HG02885 (cell line): ENCODE data around the gene RSAD2.

Experiments
- ATAC-seq: cut with Tn5 transposase; IDR thresholded peaks from one replicate; pipeline ENCODE4 v1.9.1; 2021; ENCODE audit warnings: mild to moderate bottlenecking; ENCODE audit not compliant: unreplicated experiment, poor library complexity

Gene RSAD2

DNA sequence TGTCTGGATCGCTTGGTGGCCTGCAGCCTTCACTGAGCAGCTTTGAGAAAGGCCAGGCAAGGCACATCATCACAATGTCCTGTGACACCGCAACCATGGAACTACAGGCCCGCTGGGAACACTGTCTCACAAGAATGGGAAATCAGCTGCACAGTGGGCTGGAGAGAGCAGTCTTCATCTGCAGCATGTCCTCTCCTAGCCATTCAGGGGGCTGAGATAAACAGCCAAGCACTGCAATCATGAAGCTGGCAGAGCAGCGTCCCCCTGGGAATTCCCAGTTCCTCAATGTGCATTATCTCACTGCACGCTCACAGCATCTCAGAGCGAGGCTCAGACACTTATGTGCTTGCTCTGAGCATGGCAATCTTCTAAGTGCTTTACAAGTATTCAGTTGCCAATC lies 13.8 kb upstream of the RSAD2 start:
- ATAC-seq, result no peak

DNA sequence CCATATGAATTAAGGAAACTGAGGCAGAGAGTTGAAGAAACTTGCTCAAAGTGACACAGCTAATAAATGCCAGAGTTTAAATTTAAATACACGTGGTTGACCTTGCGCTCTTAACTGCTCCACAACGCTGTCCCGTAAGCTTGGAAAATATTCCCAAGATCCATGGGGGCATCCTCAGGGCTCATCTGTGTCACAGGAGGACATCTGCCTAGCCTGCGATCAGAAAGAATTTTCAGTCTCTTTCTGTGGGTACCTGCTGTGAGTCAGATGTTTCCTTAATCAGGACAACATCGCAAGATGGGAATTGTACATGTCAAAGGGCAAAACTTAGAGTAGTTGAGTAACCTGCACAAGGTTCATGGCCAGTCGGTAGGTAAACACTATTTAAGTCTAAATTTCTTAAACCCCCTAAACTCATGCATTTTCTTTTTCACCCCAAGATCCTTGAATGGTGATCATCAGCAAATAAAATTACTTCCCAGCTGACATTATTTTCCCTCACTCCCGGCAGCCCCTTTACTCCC lies 13.3 kb upstream of the RSAD2 start:
- ATAC-seq, result no peak

DNA sequence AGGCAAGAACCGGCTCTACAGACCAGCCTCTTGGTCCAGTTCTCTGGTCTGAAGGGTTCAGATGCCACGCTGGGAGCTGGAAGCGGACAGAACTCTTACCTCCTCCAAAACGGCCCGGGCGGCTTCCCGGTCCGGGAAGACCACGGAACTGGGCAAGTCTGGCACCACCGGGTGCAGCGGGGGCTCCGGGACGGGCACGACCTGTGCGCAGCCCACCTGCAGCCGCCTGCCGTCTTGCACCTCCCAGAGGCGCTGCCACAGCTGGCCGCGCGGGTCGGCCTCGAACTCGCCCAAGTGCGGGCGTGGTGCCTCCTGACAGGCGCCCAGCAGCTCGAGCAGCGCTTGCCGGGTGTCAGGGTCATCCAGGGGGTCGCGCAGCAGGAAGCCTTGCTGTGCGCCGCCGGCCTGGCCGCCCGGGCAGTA lies 12.6 kb upstream of the RSAD2 start:
- peak; percentile 22 for ATAC-seq

DNA sequence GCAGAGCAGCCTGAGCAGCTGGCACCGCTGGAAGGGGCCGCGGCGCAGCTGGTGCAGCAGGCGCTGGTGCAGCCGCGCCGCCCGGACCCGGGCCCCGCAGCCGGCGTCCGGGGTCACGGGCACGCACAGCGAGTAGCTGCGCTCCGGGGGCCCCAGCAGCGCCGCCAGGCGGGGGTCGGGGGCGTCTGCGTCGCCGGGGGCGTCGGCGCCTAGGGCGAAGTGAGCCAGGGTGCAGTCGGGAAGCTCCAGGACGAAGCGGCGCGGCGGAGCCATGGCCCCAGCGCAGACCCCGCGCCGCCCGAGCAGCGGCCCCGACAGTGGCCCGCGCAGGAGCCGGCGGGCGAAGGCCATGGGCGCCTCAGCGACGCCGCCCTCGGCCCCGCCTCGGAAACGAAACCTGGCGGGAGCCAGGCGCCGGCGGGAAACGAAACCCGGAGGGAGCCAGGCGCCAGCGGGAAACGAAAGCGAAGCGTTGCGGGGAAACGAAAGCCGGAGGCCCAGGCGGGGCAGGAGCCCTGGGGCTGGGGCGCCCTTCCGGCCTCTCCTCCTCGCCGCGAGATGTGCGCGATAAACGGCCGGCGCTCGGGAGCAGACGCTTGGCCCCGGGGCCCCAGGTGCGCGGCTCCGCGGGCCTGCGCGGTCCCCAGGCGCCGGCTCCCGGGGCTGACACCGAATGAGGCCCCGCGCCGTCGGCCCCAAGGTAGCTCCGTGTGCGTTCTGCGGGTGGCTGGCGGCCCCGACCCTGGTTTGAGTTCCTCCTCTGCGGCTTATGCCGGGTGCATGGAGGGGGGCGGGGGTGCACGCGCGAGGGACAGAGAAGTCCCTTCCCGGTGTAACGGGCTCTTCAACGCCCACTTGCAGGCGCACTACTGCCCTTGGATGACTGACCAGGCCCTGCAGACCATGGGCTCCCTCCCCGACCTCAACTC lies 12.0 kb upstream of the RSAD2 start, which contains the start of gene CMPK2:
TSS of gene CMPK2 (minus strand) at position 562 of the 929 bp plus-strand sequence. CDS start at position 351, 211 bp downstream.
- peak; percentile 77 for ATAC-seq

DNA sequence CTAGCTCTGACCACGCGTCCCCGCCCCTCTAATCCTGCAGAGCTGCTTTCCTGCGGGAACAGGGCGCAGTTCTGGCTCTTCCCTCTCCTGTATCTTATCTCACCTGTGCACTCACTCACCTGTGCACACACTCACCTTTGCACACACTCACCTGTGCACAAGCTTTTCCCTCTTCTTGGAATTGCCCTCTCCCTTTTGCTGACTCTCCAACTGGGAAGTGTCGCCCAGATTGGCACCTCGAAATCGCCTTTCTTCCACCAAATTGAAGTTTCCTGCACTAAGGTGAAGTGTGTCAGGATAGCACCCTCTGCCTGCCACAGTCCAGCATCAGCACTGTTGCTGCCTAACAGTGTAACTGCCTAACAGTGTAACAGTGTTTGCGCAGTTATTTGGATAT lies 11.3 kb upstream of the RSAD2 start:
- peak; percentile 35 for ATAC-seq

DNA sequence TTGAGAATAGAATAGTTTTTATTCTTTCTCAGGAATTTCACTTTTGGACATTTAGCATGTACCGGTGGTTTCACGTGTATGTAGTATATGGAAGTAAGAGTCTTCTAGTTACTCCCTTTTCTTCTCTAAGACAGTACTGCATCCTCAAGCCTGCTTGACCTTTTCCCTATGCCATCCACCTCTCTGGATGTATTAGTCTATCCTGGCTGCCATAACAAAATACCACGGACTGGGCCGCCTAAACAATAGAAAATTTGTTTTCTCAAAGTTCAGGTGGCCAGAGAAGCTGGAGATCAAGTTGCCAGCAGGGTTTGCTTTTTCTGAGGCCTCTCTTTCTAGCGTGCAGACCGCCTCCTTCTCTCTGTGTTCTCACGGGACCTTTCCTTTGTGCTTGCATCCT lies 10.6 kb upstream of the RSAD2 start:
- no peak for ATAC-seq

DNA sequence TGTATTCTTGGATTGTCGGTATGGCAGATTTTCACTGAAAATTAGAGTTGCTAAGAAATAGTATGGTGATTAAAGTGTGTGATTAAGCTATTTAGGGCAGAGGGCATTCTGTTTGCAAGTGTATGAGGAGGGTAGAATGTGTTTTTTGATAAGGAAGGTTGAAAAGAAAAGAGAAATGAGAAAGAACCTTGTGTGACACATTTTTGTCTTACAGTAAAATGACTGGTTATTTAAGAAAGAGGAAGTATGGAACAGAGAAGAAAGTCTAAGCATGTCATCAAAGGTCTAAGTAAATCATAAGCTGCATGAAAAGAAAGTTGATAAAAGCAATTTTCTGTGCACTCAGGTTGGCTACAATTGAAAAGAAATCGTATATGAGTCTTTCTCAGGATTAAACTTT lies 5.2 kb upstream of the RSAD2 start:
- peak; percentile 68 for ATAC-seq

DNA sequence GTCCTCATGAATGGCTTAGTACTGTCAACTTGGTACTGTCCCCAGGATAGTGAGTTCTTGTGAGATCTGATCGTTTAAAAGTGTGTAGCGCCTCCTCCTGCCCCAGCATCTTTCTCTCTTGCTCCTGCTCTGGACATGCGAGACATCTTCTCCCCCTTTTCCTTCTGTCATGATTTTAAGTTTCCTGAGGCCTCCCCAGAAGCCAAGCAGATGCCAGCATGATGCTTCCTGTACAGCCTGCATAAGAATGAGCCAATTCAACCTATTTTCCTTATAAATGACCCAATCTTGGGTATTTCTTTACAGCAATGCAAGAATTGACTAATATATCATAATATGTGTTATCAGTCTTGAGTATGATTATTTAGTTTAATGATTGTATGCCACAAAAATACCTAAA lies 3.5 kb upstream of the RSAD2 start:
- no peak for ATAC-seq

DNA sequence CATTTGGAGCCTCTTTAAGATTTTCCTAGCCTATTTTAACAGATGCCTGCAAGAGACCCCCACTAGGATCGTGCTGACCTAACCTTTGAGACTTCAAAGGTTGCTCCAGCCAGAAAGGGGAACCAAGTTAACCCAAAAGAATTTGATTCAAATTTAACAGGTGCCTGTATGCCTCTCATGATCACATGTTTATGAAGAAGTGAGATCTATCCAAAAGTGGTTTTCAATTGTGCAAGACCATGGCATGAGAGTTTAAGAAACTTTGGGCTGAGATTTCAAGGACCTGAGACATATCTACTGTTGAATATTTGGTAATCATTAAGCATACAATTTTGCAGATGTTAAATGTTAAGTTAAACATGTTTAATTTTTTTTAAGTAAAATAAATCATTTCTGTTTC lies 1.3 kb upstream of the RSAD2 start:
- ATAC-seq, result no peak

DNA sequence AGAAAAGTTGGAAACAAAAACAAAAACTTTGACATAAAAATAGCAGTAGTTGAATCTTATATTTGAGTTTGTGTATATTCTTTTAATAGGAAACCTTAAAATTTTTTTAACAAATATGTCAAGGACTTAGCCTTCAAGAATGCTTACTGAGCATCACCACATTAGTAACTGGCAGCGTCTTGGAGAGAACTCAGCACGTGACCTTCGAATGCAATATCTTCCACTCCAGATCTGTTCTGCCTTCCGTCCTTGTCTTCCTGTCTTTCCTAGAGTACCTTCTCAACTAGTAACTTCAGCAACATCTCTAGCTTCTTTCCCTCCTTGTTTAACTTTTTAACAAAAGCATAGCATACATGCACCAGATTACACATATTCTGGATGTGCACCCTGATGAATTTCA lies 972 bp downstream of the RSAD2 start:
- ATAC-seq, result no peak

DNA sequence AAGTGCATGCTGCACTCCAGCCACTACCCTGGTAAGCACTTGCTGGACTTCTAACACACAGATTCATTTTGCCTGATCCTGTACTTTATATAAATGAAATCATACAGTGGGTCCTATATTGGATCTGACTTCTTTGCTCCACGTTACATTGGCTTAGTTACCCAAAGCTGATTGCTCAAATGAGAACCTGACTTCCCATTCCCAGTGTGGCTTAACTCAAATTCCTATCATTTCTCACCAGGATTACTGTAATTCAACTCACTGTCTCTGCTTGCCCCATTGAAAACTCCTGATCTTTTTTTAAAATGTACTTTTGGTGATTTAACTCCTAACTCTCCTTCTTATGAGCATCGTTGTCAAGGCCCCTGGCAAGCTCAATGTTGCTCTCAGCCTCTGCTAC lies 1.4 kb downstream of the RSAD2 start:
- ATAC-seq, result no peak

DNA sequence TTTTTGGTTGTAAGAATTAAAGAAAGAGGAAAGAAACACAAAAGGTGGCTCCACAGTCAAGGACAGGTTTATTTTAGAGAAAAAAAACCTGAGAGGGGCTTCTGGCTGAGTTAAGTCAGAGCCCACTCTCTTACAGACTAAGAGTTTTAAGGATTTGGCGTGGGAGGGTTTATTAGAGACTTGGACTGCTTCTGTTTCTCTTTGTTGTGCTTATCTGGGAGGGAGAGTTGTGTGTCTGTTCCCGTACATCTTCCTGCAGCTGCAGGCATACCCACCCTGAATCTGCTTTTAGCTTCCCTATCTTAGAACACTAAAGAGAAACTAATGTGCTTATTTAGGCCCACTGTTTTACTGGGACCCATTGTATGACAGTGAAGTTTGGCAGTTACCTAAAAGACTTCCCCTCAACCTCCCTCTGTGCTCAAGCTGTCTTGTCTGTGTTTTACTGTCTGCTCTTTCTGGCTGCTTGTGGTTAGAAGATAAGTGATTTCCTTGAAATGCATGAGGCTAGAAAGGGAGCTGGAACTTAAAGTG lies 2.7 kb downstream of the RSAD2 start:
- ATAC-seq, result no peak

DNA sequence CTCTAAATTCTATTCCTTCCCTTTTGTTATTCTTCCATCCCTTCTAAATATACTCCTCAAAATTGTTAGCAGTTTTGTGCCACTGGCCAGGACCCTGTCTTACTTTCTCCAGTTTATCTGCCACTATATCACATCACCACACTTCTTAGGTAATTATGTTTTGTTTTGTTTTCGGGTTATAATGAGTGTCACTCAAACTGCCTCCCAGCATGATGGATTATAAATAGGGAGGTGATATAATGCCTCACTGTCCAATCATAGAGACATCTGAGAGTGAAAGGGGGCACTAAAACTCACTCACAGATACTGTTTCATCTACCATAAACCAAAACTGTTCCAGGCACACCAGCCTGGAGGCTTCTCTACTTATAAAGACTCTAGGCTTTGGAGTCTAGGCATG lies 3.5 kb downstream of the RSAD2 start:
- no peak for ATAC-seq

DNA sequence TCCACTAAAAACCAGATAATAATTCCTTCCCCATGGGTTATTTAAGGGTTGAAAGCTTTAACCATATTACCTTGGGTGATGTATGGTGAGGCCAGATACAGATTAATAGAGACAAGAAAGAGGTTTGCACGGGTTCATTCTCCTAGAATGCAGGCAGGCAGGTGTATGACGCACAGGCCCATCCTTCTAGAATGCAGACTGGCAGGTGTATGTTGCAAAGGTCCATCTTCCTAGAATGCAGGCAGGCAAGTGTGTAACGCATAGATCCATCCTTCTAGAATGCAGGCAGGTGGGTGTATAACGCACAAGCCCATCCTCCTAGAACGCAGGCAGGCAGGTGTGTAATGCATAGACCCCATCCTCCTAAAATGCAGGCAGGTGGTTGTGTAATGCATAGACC lies 3.9 kb downstream of the RSAD2 start:
- no peak for ATAC-seq

DNA sequence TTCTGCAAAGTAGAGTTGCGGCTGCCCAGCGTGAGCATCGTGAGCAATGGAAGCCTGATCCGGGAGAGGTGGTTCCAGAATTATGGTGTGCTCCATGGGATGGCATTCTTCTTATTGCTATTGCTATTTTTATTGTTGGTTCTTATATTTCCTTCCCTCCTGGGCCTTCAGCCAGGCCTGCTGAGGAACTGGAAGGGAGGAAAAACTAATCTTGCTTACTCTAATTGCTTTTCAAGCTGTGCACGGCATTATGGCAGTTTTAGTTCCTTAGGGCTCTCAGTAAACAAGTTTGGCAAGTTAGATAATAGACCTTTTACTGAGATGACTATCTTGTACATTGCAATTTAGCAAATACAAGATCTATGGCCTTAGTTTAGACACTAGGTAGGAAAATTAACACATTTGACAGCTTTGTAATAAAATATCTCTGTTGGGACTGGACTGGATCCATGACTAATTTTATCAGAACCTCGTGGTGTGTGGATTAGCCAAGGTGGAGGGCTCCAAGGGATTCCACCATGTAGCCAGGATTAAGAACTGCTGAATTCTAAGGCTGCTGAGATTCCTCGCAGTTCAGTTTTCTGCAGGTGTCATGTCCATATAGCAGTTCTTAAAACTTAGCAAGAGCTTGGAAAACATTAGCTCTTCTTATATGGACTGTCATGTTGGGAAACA lies 6.0 kb downstream of the RSAD2 start:
- ATAC-seq, result no peak

DNA sequence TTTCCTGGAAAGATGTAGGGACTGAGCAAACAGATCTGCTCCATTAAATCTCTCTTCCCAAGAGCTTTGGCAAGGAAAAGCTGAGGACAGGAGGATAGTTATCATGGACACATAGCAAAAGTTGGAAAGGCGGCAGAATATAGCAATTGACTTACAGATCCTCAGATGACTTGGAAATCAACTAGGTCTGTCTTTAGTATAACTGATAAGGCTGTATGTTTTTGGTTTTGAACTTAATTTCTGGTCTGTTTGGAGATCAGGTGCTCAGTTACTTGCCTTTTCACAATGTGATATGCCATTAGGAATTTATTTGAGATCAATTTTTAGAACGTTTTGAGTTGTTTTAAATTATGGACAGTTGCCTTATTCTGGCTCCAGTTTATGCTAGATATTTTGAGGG lies 8.0 kb downstream of the RSAD2 start:
- no peak for ATAC-seq

DNA sequence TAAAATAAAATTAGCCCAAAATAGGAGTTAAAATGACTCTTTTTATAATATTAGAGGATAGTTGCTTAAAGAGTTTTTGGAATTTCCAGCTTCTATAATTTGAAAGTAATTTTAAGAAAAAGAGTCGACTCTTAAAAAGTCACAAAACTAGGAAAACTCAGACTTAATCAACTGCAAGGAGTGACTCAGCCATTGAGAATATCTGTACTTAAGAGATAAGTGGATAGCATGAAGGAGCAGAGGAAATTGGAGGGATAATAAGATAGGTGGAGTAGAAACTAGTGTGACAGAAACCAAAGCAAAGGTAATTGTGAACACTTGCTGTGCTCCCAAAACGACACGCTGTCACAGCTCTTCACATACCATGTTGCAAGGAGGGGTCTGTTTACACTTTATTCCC lies 8.4 kb downstream of the RSAD2 start:
- ATAC-seq, result no peak

DNA sequence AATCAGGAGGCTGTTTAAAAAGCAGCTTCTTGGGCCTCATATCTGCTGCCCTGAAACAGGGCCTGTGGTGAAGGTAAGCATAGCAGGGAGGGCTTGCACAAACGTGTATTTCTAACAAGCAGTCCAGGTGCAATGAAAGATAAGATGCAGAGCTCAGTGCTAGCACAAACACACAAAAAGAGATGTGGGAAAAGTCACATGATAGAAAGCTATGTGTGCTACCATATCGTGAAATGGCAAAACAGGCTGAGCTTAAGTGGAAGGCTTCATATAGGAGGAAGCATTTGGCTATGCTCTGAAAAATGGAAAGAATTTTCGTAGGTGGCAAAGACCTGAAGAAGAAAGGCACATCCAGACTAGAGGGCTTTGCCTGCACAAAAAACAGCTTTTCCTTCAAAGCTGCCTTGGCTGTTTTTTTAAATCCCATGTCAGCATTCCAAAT lies 10.2 kb downstream of the RSAD2 start:
- no peak for ATAC-seq

DNA sequence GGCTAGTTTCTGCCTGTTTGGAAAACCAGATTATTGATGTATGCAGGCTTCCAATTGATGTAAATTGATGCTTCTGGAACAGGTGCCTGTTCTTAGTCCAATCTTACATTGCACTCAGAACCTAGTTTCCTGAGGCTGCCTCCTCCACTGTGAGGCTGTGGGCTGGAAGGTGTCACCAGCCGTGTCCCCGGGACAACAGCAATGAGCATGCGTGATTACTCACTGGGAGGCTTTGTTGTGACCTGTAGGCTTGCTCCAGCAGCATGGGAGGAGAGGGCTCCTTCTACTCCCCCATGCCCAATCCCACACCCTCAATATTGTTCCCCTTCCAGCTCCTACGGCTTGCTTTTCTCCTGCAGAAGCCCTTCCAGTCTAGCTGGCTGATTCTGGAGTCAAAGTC lies 11.1 kb downstream of the RSAD2 start:
- ATAC-seq, result no peak

DNA sequence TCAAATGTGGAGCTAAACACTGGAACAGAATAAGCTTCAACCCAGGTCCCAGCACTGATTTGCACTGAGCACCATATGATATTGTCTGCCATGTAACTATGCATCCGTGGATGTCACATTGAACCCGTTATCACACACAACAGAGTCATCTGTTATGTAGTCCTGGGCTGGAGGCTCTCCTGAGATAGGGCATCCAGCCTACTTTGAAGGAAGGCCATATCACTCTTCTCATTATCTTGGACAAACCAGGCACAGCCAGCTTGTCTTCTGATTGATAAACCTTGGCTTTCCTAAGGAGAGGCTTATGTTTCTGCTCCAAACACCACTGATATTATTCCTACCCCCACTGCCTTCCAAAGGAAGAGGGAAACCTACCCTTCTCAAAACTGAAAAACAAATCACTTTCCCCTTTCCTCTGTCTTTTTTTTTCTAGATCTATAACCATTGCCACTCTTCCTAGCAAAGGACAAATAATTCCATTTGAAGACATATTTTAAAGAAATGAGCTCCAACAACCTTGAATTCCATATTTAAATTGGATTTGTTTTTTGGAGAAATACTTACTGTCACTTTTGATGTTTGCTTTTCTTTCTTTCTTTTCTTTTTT lies 16.4 kb downstream of the RSAD2 start:
- no peak for ATAC-seq
